Endodermal cell (in vitro differentiated cells): Measurements from ENCODE around the gene RNF20. TPM values are rescaled to one million over a fixed set of nuclear protein-coding genes. Genes with fewer than 3 reads are reported as not detected.
A peak's percentile ranks its signal among the peaks of the same experiment; 100 is the strongest.

Experiments
- DNase-seq: peaks from one replicate; pipeline ENCODE4 v3.0.0-alpha.2; 2017
- H3K27ac ChIP-seq: 2 replicates; pipeline ENCODE4 v1.5.1; 2013; ENCODE audit warnings: mild to moderate bottlenecking, low read depth, low read length, moderate library complexity
- H3K27me3 ChIP-seq: 2 replicates; pipeline ENCODE4 v1.6.1; 2013; ENCODE audit warnings: mild to moderate bottlenecking, low read length, moderate library complexity; ENCODE audit not compliant: insufficient read depth, control insufficient read depth, poor library complexity, severe bottlenecking
- H3K36me3 ChIP-seq: 2 replicates; pipeline ENCODE4 v1.7.0; 2013; ENCODE audit warnings: mild to moderate bottlenecking, low read length, moderate library complexity; ENCODE audit not compliant: control insufficient read depth, insufficient read depth
- H3K4me1 ChIP-seq: one replicate; pipeline ENCODE4 v1.7.0; 2013; ENCODE audit warnings: low read length; ENCODE audit not compliant: control insufficient read depth, insufficient read depth
- H3K4me3 ChIP-seq: 2 replicates; pipeline ENCODE4 v1.5.1; 2013; ENCODE audit warnings: mild to moderate bottlenecking, low read length, moderate library complexity
- H3K9ac ChIP-seq: 2 replicates; pipeline ENCODE4 v1.6.1; 2013; ENCODE audit warnings: mild to moderate bottlenecking, low read length, moderate library complexity; ENCODE audit not compliant: poor library complexity, severe bottlenecking; ENCODE audit errors: extremely low read depth
- H3K9me3 ChIP-seq: 2 replicates; pipeline ENCODE4 v1.6.1; 2013; ENCODE audit warnings: mild to moderate bottlenecking, low read length, moderate library complexity; ENCODE audit not compliant: control insufficient read depth
- H3K27ac Mint-ChIP-seq: 2 replicates; pipeline ENCODE4 v1.8.0; 2020; ENCODE audit warnings: mixed read lengths
- H3K27me3 Mint-ChIP-seq: 2 replicates; pipeline ENCODE4 v1.8.0; 2021; ENCODE audit warnings: mild to moderate bottlenecking, mixed read lengths; ENCODE audit not compliant: insufficient read depth
- H3K36me3 Mint-ChIP-seq: 2 replicates; pipeline ENCODE4 v1.8.0; 2020; ENCODE audit warnings: low read depth, mixed read lengths
- H3K4me1 Mint-ChIP-seq: 2 replicates; pipeline ENCODE4 v1.8.0; 2020; ENCODE audit warnings: mixed read lengths
- H3K4me3 Mint-ChIP-seq: 2 replicates; pipeline ENCODE4 v1.8.0; 2020; ENCODE audit warnings: mild to moderate bottlenecking, moderate library complexity, mixed read lengths
- H3K9me3 Mint-ChIP-seq: 2 replicates; pipeline ENCODE4 v1.8.0; 2020; ENCODE audit warnings: mild to moderate bottlenecking, mixed read lengths
- CTCF ChIP-seq: fragments of 200-600 bp; sonication (generic); conservative IDR thresholded peaks from 2 replicates; pipeline ENCODE4 v1.5.0; 2021; ENCODE audit warnings: antibody characterized with exemption, mild to moderate bottlenecking
- WGBS, 2 experiments: methylation state at CpG; one replicate each; pipeline versions ENCODE4 v1.1.5 to v1.1.7; 2013; ENCODE audit warnings: missing lambda C conversion rate in 2 of 2, mixed read lengths in 1 of 2; ENCODE audit not compliant: insufficient coverage in 1 of 2, insufficient read length in 1 of 2; 5-methylcytosine and 5-hydroxymethylcytosine counted together
- total RNA-seq, 2 donors: library from RNA; stranded (reverse); fragmentation: NEBNext Ultra II Directional in 1 of 2; extraction: Animal tissue kit (Norgen Biotek cat#: 25700) in 1 of 2; gene quantifications; 2 replicates in 1 of 2; 3 replicates in 1 of 2; pipeline ENCODE4 v1.2.1, GENCODE V29; 2021

The RNF20 gene
- total RNA-seq, 2 donors from 2014 or later: 45.4 to 58.4 TPM

- Histone ChIP-seq H3K9me3 (no peaks in the 10 kb centered on the region), H3K27me3 (no peaks in the 10 kb centered on the region), H3K36me3 (peaks cover 86% of the 10 kb centered on the region), H3K4me1 (no peaks in the 10 kb centered on the region), H3K27ac (no peak overlapping the region), H3K4me3 (no peak overlapping the region), H3K9ac (no peak overlapping the region)
- TF ChIP-seq CTCF: no peak
- Mint-ChIP-seq H3K4me1 (no peaks in the 10 kb centered on the region), H3K36me3 (peaks cover 83% of the 10 kb centered on the region), H3K9me3 (peaks cover 13% of the 10 kb centered on the region), H3K27me3 (no peaks in the 10 kb centered on the region), H3K27ac (no peak overlapping the region), H3K4me3 (no peak overlapping the region)
- no peak for DNase-seq
- 90 to 100% methylated on average over 1 of the region's 1 CpG for WGBS, 2 experiments
Measured at GRCh38 chr9:101562966-101563365, 29.3 kb downstream of the RNF20 start.

- no peak overlapping the region for H3K27ac ChIP-seq
- TF ChIP-seq CTCF: no peak
- no peak overlapping the region for H3K9ac ChIP-seq
- H3K4me3 ChIP-seq: no peak overlapping the region
- Mint-ChIP-seq H3K27ac (no peak overlapping the region), H3K36me3 (peaks cover 78% of the 10 kb centered on the region), H3K9me3 (peaks cover under 1% of the 10 kb centered on the region), H3K4me3 (no peak overlapping the region), H3K27me3 (no peaks in the 10 kb centered on the region), H3K4me1 (no peaks in the 10 kb centered on the region)
- DNase-seq: no peak
- no peaks in the 10 kb centered on the region for H3K9me3 ChIP-seq
- no peaks in the 10 kb centered on the region for H3K4me1 ChIP-seq
- peaks cover 86% of the 10 kb centered on the region for H3K36me3 ChIP-seq
- no peaks in the 10 kb centered on the region for H3K27me3 ChIP-seq
Measured at GRCh38 chr9:101564252-101564651, 30.6 kb downstream of the RNF20 start.

GRCh38 chr9:101566904-101567724 is 33.5 kb downstream of the RNF20 start:
- Mint-ChIP-seq H3K4me1 (peaks cover 20% of the 10 kb centered on the region), H3K4me3 (no peak overlapping the region), H3K27me3 (peaks cover 18% of the 10 kb centered on the region), H3K9me3 (no peaks in the 10 kb centered on the region), H3K27ac (no peak overlapping the region), H3K36me3 (peaks cover 53% of the 10 kb centered on the region)
- no peak overlapping the region for H3K4me3 ChIP-seq
- no peaks in the 10 kb centered on the region for H3K27me3 ChIP-seq
- H3K9me3 ChIP-seq: no peaks in the 10 kb centered on the region
- 75 to 89% methylated on average over 1 to 5 of the region's 5 CpGs for WGBS, 2 experiments
- H3K4me1 ChIP-seq: no peaks in the 10 kb centered on the region
- peak; percentile 67 for DNase-seq
- H3K36me3 ChIP-seq: peaks cover 58% of the 10 kb centered on the region
- H3K9ac ChIP-seq: no peak overlapping the region
- TF ChIP-seq CTCF: peak; percentile 78
- no peak overlapping the region for H3K27ac ChIP-seq
